GM10248 (cell line): Measurements from ENCODE around the gene NDUFAB1.
"Not testable (repeated sequence)": the region's sequence is repeated elsewhere in the genome, so short reads cannot be mapped to it uniquely, and the experiment has no call there.

Experiments used
- CTCF ChIA-PET: fragments of 300-600 bp; sonication (Branson Sonifier 250); formaldehyde crosslinking; extraction: SDS; loops from one replicate; lab custom pipeline; 2021; ENCODE audit warnings: antibody characterized with exemption; lab: Yijun Ruan, JAX
- POLR2A ChIA-PET: fragments of 350-650 bp; sonication (Branson Sonifier 250); formaldehyde crosslinking; extraction: SDS; loops from one replicate; lab custom pipeline; 2020; ENCODE audit warnings: antibody characterized with exemption; lab: Yijun Ruan, JAX
- DNase-seq: peaks from one replicate; pipeline ENCODE4 v3.0.0; 2012; ENCODE audit errors: extremely low spot score
- TF ChIP-seq, protein P1 (sequence below): IDR thresholded peaks from 2 replicates; pipeline ENCODE4 v1.5.1; 2012; ENCODE audit warnings: mild to moderate bottlenecking, low read depth; ENCODE audit errors: extremely low read depth, missing control alignments, control extremely low read depth

The NDUFAB1 gene

DNA sequence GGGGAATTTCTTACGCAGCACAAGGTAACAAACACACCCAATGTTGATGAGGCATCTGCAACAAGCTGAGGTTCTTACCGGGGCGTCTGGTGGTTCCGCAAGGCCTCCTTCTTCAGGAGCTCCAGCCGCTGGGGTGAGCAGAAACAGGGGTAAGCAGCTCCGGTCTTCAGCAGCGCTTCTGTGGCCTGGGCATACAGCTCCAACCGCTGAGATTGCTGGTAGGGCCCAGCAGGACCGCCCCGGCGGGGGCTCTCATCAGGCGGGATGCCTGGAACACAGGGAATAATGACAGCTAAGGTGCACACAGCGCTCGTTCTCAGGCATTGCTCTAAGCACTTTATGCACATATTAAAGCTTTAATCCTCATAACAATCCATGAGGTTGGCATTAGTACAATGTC lies 51.7 kb downstream of the NDUFAB1 start:
- POLR2A ChIA-PET = no interaction called here
- no peak for DNase-seq
- CTCF ChIA-PET = interaction anchor here (1.0 to 3.1 kb wide), 3 partner anchors 11 to 52 kb away, joined by 3 to 27 read pairs (median 6); partner anchors contain the start of genes EARS2 and UBFD1
- TF ChIP-seq, protein P1, sequence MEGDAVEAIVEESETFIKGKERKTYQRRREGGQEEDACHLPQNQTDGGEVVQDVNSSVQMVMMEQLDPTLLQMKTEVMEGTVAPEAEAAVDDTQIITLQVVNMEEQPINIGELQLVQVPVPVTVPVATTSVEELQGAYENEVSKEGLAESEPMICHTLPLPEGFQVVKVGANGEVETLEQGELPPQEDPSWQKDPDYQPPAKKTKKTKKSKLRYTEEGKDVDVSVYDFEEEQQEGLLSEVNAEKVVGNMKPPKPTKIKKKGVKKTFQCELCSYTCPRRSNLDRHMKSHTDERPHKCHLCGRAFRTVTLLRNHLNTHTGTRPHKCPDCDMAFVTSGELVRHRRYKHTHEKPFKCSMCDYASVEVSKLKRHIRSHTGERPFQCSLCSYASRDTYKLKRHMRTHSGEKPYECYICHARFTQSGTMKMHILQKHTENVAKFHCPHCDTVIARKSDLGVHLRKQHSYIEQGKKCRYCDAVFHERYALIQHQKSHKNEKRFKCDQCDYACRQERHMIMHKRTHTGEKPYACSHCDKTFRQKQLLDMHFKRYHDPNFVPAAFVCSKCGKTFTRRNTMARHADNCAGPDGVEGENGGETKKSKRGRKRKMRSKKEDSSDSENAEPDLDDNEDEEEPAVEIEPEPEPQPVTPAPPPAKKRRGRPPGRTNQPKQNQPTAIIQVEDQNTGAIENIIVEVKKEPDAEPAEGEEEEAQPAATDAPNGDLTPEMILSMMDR = no peak

- DNase-seq = not testable (repeated sequence)
- CTCF ChIA-PET = interaction anchor here (0.7 to 2.2 kb wide), 5 partner anchors 14 to 530 kb away, joined by 3 to 9 read pairs (median 3); partner anchors contain the start of genes EARS2 and UBFD1
- POLR2A ChIA-PET = interaction anchor here (0.6 kb wide), 2 partner anchors 27 to 32 kb away, joined by 3 to 5 read pairs; no protein-coding TSS in a partner anchor
Observed at GRCh38 chr16:23540817-23541178, 55.3 kb downstream of the NDUFAB1 start.

GRCh38 chr16:23539984-23540816 lies 55.9 kb downstream of the NDUFAB1 start:
- CTCF ChIA-PET = interaction anchor here (0.7 to 2.2 kb wide), 9 partner anchors 8 to 531 kb away, joined by 3 to 9 read pairs (median 3); partner anchors contain the start of genes EARS2 and UBFD1
- POLR2A ChIA-PET = interaction anchor here (0.6 kb wide), 2 partner anchors 26 to 33 kb away, joined by 3 to 5 read pairs; no protein-coding TSS in a partner anchor
- TF ChIP-seq, protein P1 = no peak
- no peak for DNase-seq

GRCh38 chr16:23538919-23539278 lies 57.2 kb downstream of the NDUFAB1 start:
- POLR2A ChIA-PET = no interaction called here
- CTCF ChIA-PET = interaction anchor here (0.8 to 1.8 kb wide), 6 partner anchors 9 to 105 kb away, joined by 3 to 4 read pairs (median 4); no protein-coding TSS in a partner anchor
- TF ChIP-seq, protein P1 = no peak
- no peak for DNase-seq

DNA sequence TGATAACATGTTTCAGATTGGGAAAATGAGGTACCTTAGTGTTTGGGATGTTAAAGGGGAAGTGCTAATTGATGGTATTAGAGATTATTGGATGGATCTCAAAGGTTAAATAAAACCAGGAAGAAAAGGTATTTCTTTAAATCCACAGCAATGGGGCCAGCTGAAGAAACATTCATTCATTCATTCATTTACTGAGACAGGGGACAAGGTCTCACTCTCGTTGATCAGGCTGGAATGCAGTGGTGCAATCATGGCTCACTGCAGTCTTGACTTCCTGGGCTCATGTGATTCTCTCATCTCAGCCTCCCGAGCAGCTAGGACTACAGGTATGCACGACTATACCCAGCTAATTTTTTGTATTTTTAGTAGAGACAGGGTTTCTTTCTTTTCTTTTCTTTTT lies 58.7 kb downstream of the NDUFAB1 start:
- ChIA-PET POLR2A (no interaction called here), CTCF (interaction anchor here (1.0 to 1.7 kb wide), 3 partner anchors 8 to 31 kb away, joined by 3 to 4 read pairs (median 4); partner anchors contain the start of gene UBFD1)
- no peak for DNase-seq
- TF ChIP-seq, protein P1 = no peak

- DNase-seq = no peak
- CTCF ChIA-PET = no interaction called here
- TF ChIP-seq, protein P1 = no peak
- POLR2A ChIA-PET = no interaction called here
Observed at GRCh38 chr16:23535901-23536300, 60.2 kb downstream of the NDUFAB1 start.
